HCT116 (cell line): Measurements from ENCODE around the gene DOHH. TPM values are rescaled to one million over a fixed set of nuclear protein-coding genes. Genes with fewer than 3 reads are reported as not detected.

Source experiments
- ATAC-seq: fragments of 200-7000 bp; cut with Tn5 transposase; 2 replicates; pipeline ENCODE4 v1.9.1; 2020; ENCODE audit warnings: mild to moderate bottlenecking, moderate library complexity
- BruUV-seq: library from RNA; stranded (reverse); fragments of 400-500 nt; replicated peaks from 2 replicates; lab custom pipeline; 2021; lab: Mats Ljungman, UMichigan
- CTCF ChIA-PET: fragments of 300-600 bp; sonication (Branson Sonifier 250); formaldehyde crosslinking; loops from one replicate; lab custom pipeline; 2021; ENCODE audit warnings: antibody characterized with exemption; lab: Charles Lee
- POLR2A ChIA-PET: fragments of 300-600, 350-600 bp; sonication (Branson Sonifier 250); formaldehyde crosslinking; loops from one replicate; lab custom pipeline; 2021; ENCODE audit warnings: antibody characterized with exemption; lab: Charles Lee
- RAD21 ChIA-PET, 2 experiments: fragments of 300-600 bp; sonication (Branson Sonifier 250); formaldehyde crosslinking; loops; one replicate each; lab custom pipeline; 2023; ENCODE audit warnings: low total read pairs in 2 of 2; ENCODE audit not compliant: uncharacterized antibody in 2 of 2, unreplicated experiment in 2 of 2, low non-redundant PET in 1 of 2; lab: Charles Lee
- DNase-seq: peaks from one replicate; pipeline ENCODE4 v3.0.0-alpha.2; 2010; ENCODE audit warnings: low read depth, low spot score
- H2AFZ ChIP-seq: fragments of 200-600 bp; shearing (Covaris generic), sonication (generic); 2 replicates; pipeline ENCODE4 v1.6.1; 2017; ENCODE audit warnings: low read depth, mixed run types, mixed read lengths, antibody characterized with exemption, low read length; ENCODE audit not compliant: poor library complexity, severe bottlenecking
- H3K27ac ChIP-seq: 2 replicates; pipeline ENCODE4 v1.5.1; 2012; ENCODE audit warnings: low read depth, low read length
- H3K27me3 ChIP-seq: fragments of 200-600 bp; sonication (generic); 2 replicates; pipeline ENCODE4 v1.6.1; 2016; ENCODE audit warnings: mixed run types, low read length, mixed read lengths; ENCODE audit not compliant: insufficient read depth
- H3K36me3 ChIP-seq, 2 experiments: fragments of 200-500 bp in 1 of 2; fragments of 200-600 bp in 1 of 2; sonication (Bioruptor generic) in 1 of 2; sonication (generic) in 1 of 2; 2 replicates each; pipeline versions ENCODE4 v1.5.1 to v1.6.1; 2014 to 2016; ENCODE audit warnings: low read length in 2 of 2, inconsistent platforms in 1 of 2, mixed read lengths in 1 of 2, mixed run types in 1 of 2; ENCODE audit not compliant: insufficient read depth in 2 of 2, control insufficient read depth in 1 of 2
- H3K4me1 ChIP-seq, 2 experiments: fragments of 200-600 bp in 1 of 2; sonication (generic) in 1 of 2; 2 replicates each; pipeline versions ENCODE4 v1.5.1 to v1.6.1; 2012 to 2017; ENCODE audit warnings: low read length in 2 of 2, inconsistent platforms in 1 of 2, mild to moderate bottlenecking in 1 of 2, mixed read lengths in 1 of 2, mixed run types in 1 of 2, moderate library complexity in 1 of 2; ENCODE audit not compliant: insufficient read depth in 2 of 2, control insufficient read depth in 1 of 2
- H3K4me2 ChIP-seq: fragments of 200-600 bp; sonication (generic); 2 replicates; pipeline ENCODE4 v1.6.1; 2017; ENCODE audit warnings: mixed run types, low read length, mixed read lengths
- H3K4me3 ChIP-seq, 2 experiments: fragments of 200-600 bp in 1 of 2; sonication (generic) in 1 of 2; replicated peaks in 1 of 2; 2 replicates each; pipeline ENCODE4 v1.5.1; 2011 to 2016; ENCODE audit warnings: low read length in 2 of 2, control low read depth in 1 of 2, low read depth in 1 of 2, mild to moderate bottlenecking in 1 of 2, mixed read lengths in 1 of 2, mixed run types in 1 of 2
- H3K79me2 ChIP-seq: fragments of 200-600 bp; sonication (generic); 2 replicates; pipeline ENCODE4 v1.6.1; 2017; ENCODE audit warnings: mild to moderate bottlenecking, mixed run types, low read length, moderate library complexity, mixed read lengths; ENCODE audit not compliant: insufficient read depth
- H3K9ac ChIP-seq: fragments of 200-600 bp; sonication (generic); 2 replicates; pipeline ENCODE4 v1.6.1; 2016; ENCODE audit warnings: low read length, mixed read lengths
- H3K9me2 ChIP-seq: fragments of 200-600 bp; sonication (generic), shearing (Covaris generic); 2 replicates; pipeline ENCODE4 v1.6.1; 2017; ENCODE audit warnings: mixed run types, mild to moderate bottlenecking, moderate library complexity; ENCODE audit not compliant: insufficient read depth
- H3K9me3 ChIP-seq, 2 experiments: fragments of 200-500 bp in 1 of 2; fragments of 200-600 bp in 1 of 2; sonication (Bioruptor generic) in 1 of 2; sonication (generic) in 1 of 2; 2 replicates each; pipeline ENCODE4 v1.6.1; 2014 to 2017; ENCODE audit warnings: low read length in 2 of 2, mixed read lengths in 2 of 2, inconsistent platforms in 1 of 2, low read depth in 1 of 2, mild to moderate bottlenecking in 1 of 2, mixed run types in 1 of 2, moderate library complexity in 1 of 2; ENCODE audit not compliant: control insufficient read depth in 1 of 2, insufficient read depth in 1 of 2
- H4K20me1 ChIP-seq: fragments of 200-600 bp; sonication (generic), shearing (Covaris generic); 2 replicates; pipeline ENCODE4 v1.6.1; 2017; ENCODE audit warnings: mixed run types, mild to moderate bottlenecking, moderate library complexity; ENCODE audit not compliant: insufficient read depth
- ELF1 ChIP-seq: IDR thresholded peaks from 2 replicates; pipeline ENCODE4 v1.6.1; 2012; ENCODE audit warnings: low read depth, borderline replicate concordance
- RAD21 ChIP-seq: IDR thresholded peaks from 2 replicates; pipeline ENCODE4 v1.6.1; 2012; ENCODE audit warnings: low read depth, mild to moderate bottlenecking
- SRF ChIP-seq: IDR thresholded peaks from 2 replicates; pipeline ENCODE4 v1.6.1; 2012; ENCODE audit warnings: low read depth
- TCF7L2 ChIP-seq: IDR thresholded peaks from 2 replicates; pipeline ENCODE4 v1.7.0; 2011; ENCODE audit warnings: borderline replicate concordance, inconsistent platforms; ENCODE audit not compliant: insufficient read depth, insufficient read length; ENCODE audit errors: extremely low read depth
- YY1 ChIP-seq: IDR thresholded peaks from 2 replicates; pipeline ENCODE4 v1.6.1; 2011; ENCODE audit warnings: low read length, low read depth, moderate library complexity, mild to moderate bottlenecking; ENCODE audit not compliant: insufficient replicate concordance; ENCODE audit errors: extremely low read depth
- ZFX ChIP-seq: fragments of 450-650 bp; IDR thresholded peaks from 2 replicates; pipeline ENCODE4 v1.6.1; 2017
- intact Hi-C: fragments of 100-400 bp; cut with micrococcal nuclease; formaldehyde crosslinking; loops from 2 replicates; pipeline ENCODE4 v1.10.0; 2022
- total RNA-seq: library from RNA; stranded (reverse); gene quantifications from one replicate; pipeline ENCODE4 v1.2.1, GENCODE V29; 2021; ENCODE audit not compliant: unreplicated experiment
- TF ChIP-seq, protein P1 (sequence below): IDR thresholded peaks from 2 replicates; pipeline ENCODE4 v1.6.1; 2012; ENCODE audit warnings: low read depth

Gene DOHH
- total RNA-seq, 1 experiment from 2014 or later, result 20.9 TPM

DNA sequence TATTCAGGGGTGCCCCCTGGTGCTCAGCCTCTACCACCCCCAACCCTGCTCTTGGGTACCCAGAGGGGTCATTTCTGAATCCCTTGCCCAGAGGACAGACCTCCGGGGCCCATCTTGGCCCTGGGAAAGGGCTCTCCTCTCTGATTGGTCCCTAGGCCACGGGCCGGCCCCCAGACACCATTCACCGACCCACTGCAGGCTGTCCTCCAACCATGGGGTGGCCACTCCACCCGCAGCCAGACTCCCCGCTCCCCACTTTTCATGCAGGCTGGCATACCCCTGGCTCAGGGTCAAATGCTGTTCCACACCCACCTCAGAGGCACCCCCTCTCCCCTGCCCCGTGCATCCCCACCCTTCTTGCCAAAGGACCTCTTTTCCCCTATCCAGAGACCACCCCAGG is 34.9 kb downstream of the DOHH start:
- POLR2A ChIA-PET, result no interaction called here
- BruUV-seq, result no TSS peak

More for the DNA sequence above, 34.9 kb downstream of the DOHH start:
- H3K4me3 ChIP-seq, result no peak overlapping the region
- H3K4me2 ChIP-seq, result no peak overlapping the region
- no peaks in the 10 kb centered on the region for H3K27me3 ChIP-seq
- RAD21 ChIA-PET, result interaction anchor here in 1 of 2 experiments (0.7 kb wide), 1 partner anchor 426 kb away, joined by 4 read pairs; no protein-coding TSS in a partner anchor
- no peaks in the 10 kb centered on the region for H3K4me1 ChIP-seq
- intact Hi-C loops, result no loop called here
- ATAC-seq (0 out of 2 replicates have a peak, but pooled peaks have one; percentile 12), DNase-seq (no peak)
- H2AFZ ChIP-seq, result no peak overlapping the region
- no peaks in the 10 kb centered on the region; a peak in 1 of 4 replicates for H3K9me3 ChIP-seq
- H3K27ac ChIP-seq, result no peak overlapping the region
- CTCF ChIA-PET, result no interaction called here
- TF ChIP-seq YY1 (no peak), ZFX (no peak), RAD21 (no peak), TCF7L2 (no peak), SRF (no peak), ELF1 (no peak)
- TF ChIP-seq, protein P1, sequence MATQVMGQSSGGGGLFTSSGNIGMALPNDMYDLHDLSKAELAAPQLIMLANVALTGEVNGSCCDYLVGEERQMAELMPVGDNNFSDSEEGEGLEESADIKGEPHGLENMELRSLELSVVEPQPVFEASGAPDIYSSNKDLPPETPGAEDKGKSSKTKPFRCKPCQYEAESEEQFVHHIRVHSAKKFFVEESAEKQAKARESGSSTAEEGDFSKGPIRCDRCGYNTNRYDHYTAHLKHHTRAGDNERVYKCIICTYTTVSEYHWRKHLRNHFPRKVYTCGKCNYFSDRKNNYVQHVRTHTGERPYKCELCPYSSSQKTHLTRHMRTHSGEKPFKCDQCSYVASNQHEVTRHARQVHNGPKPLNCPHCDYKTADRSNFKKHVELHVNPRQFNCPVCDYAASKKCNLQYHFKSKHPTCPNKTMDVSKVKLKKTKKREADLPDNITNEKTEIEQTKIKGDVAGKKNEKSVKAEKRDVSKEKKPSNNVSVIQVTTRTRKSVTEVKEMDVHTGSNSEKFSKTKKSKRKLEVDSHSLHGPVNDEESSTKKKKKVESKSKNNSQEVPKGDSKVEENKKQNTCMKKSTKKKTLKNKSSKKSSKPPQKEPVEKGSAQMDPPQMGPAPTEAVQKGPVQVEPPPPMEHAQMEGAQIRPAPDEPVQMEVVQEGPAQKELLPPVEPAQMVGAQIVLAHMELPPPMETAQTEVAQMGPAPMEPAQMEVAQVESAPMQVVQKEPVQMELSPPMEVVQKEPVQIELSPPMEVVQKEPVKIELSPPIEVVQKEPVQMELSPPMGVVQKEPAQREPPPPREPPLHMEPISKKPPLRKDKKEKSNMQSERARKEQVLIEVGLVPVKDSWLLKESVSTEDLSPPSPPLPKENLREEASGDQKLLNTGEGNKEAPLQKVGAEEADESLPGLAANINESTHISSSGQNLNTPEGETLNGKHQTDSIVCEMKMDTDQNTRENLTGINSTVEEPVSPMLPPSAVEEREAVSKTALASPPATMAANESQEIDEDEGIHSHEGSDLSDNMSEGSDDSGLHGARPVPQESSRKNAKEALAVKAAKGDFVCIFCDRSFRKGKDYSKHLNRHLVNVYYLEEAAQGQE, result no peak
- H3K79me2 ChIP-seq, result no peaks in the 10 kb centered on the region
- no peaks in the 10 kb centered on the region for H3K9me2 ChIP-seq
- no peak overlapping the region for H3K9ac ChIP-seq
- peaks cover 6 to 8% of the 10 kb centered on the region in 2 experiments; a peak in 2 of 4 replicates for H3K36me3 ChIP-seq
- H4K20me1 ChIP-seq, result no peaks in the 10 kb centered on the region
